Pancreas (tissue), 10 donors: ENCODE data around the gene GANC. TPM values are rescaled to one million over a fixed set of nuclear protein-coding genes. Genes with fewer than 3 reads are reported as not detected.
"Not testable (repeated sequence)": the region's sequence is repeated elsewhere in the genome, so short reads cannot be mapped to it uniquely, and the experiment has no call there.

Experiments
- ATAC-seq, 4 donors: fragments of 200-7000 bp; cut with Tn5 transposase; one replicate each; pipeline versions ENCODE4 v1.8.0 to v1.9.1; 2020; ENCODE audit warnings: mild to moderate bottlenecking in 4 of 4, moderate library complexity in 4 of 4
- DNase-seq, 6 donors: peaks; one replicate each; pipeline ENCODE4 v3.0.0-alpha.2; 2020
- FAIRE-seq: peaks from 2 replicates; lab custom pipeline; 2012; peaks lifted over from hg19 to GRCh38; lab: Jason Lieb, UNC
- H3K27ac ChIP-seq, 4 donors: fragments of 200-600 bp; sonication (generic); 1 replicate in 3 of 4; 2 replicates in 1 of 4; pipeline versions ENCODE4 v1.5.0 to v1.8.0; 2020
- H3K27me3 ChIP-seq, 4 donors: fragments of 200-600 bp; one replicate each; pipeline ENCODE4 v1.8.0; 2021
- H3K36me3 ChIP-seq, 3 donors: fragments of 200-600 bp; sonication (generic) in 1 of 3; one replicate each; pipeline versions ENCODE4 v1.5.0 to v1.8.0; 2020 to 2021
- H3K4me1 ChIP-seq, 3 donors: fragments of 200-600 bp; one replicate each; pipeline ENCODE4 v1.8.0; 2021
- H3K4me3 ChIP-seq, 4 donors: fragments of 200-600 bp; sonication (generic) in 2 of 4; one replicate each; pipeline versions ENCODE4 v1.5.0 to v1.8.0; 2020 to 2021
- H3K9me3 ChIP-seq, 4 donors: fragments of 200-600 bp; one replicate each; pipeline ENCODE4 v1.8.0; 2021
- CTCF ChIP-seq, 4 donors: fragments of 200-600 bp; sonication (generic) in 3 of 4; IDR thresholded peaks; one replicate each; pipeline versions ENCODE4 v1.5.0 to v1.8.0; 2021; ENCODE audit warnings: antibody characterized with exemption in 4 of 4
- WGBS, 2 donors: extraction: QIAGEN DNeasy Blood & Tissue Kit; methylation state at CpG; one replicate each; pipeline ENCODE4 v1.1.7; 2013; 5-methylcytosine and 5-hydroxymethylcytosine counted together
- intact Hi-C, 3 donors: fragments of 100-400 bp; cut with DNase I; formaldehyde crosslinking; loops; one replicate each; pipeline versions ENCODE4 v1.11.1 to v1.14.2; 2022
- polyA plus RNA-seq, 2 donors: library from polyadenylated mRNA; stranded (reverse); fragments of 200-250 nt; gene quantifications; one replicate each; pipeline ENCODE4 v1.2.3, GENCODE V29; 2013
- total RNA-seq, 6 donors: library from RNA; stranded (reverse); fragmentation: NEBNext Ultra II Directional in 4 of 6; extraction: Animal tissue kit (Norgen Biotek cat#: 25700) in 4 of 6; gene quantifications; one replicate each; pipeline versions ENCODE4 v1.2.1 to v1.2.4, GENCODE V29; 2021 to 2023
- donor health status: healthy with polysubstance abuse.
- donor health status: DM: no; HTN: no; CAD: no; lungs with moderate emphysema.
- donor health status: DM: no; HTN: no; CAD: no.
- donor health status: control.
- donor health status: control.
- donor health status: Bipolar disorder and iron deficiency.
- donor health status: DM: yes; HTN: yes; CAD: no.
- donor health status: DM: no; HTN: no; CAD: no.
- donor health status: DM: no; HTN: no; CAD: no.
- donor health status: DM: yes; HTN: yes; CAD: no.

Gene GANC
- 10 to 100 TPM in 4 of 6 donors, 1 to 10 TPM in 2; 6.9 to 21.1 (median 10.7) TPM for total RNA-seq
- polyA plus RNA-seq: 1 to 10 TPM; 8.7 to 9.1 TPM

GRCh38 chr15:42272939-42273899 is at the start of gene GANC, which contains the start of gene TMEM87A:
GANC (plus strand) TSS chr15:42273201; CDS start chr15:42274482, 1,281 bp downstream.
TMEM87A (minus strand) TSS chr15:42273433; CDS start chr15:42273398, 35 bp downstream.
- peak; percentile 68 for FAIRE-seq
- intact Hi-C loops: no loop called here
- DNase-seq: peak; percentile 93 to 99 (median 96)
- 0 to 1% methylated on average over 52 of the region's 52 CpGs for WGBS, 2 donors
- Histone ChIP-seq H3K9me3 (no peaks in the 10 kb centered on the region), H3K4me3 (peak within 1 kb of the TSS; percentile 47 to 69 (median 57)), H3K4me1 (peaks cover 32 to 46% (median 35%) of the 10 kb centered on the region in 3 donors), H3K27ac (peak within 1 kb of the TSS; percentile 82 to 95 (median 89)), H3K27me3 (no peaks in the 10 kb centered on the region), H3K36me3 (no peaks in the 10 kb centered on the region)
- no peak for TF ChIP-seq CTCF (IDR thresholded peaks at IDR 0.05)
- peak; percentile 93 to 97 (median 96) for ATAC-seq

- no peak for DNase-seq
- Histone ChIP-seq H3K4me3 (no peak overlapping the region), H3K27me3 (no peaks in the 10 kb centered on the region), H3K36me3 (peaks cover 0 to 39% (median 13%) of the 10 kb centered on the region in 3 donors), H3K4me1 (no peaks in the 10 kb centered on the region), H3K9me3 (no peaks in the 10 kb centered on the region), H3K27ac (no peak overlapping the region)
- FAIRE-seq: no peak
- no peak for TF ChIP-seq CTCF (IDR thresholded peaks at IDR 0.05)
- intact Hi-C loops: loop anchor here in 1 of 3 donors (10.0 kb wide), 1 partner anchor 62 kb away; no protein-coding TSS in a partner anchor
- 87 to 91% methylated on average over 5 of the region's 5 CpGs for WGBS, 2 donors
- ATAC-seq: peak in 2 of 4 donors; percentile 45 to 71
Measured at GRCh38 chr15:42226648-42227047, 46.4 kb upstream of the GANC start.

GRCh38 chr15:42228036-42228435 is 45.0 kb upstream of the GANC start:
- H3K4me1 ChIP-seq: no peaks in the 10 kb centered on the region
- no peak overlapping the region for H3K4me3 ChIP-seq
- ATAC-seq (no peak), DNase-seq (no peak), FAIRE-seq (no peak)
- no peaks in the 10 kb centered on the region for H3K9me3 ChIP-seq
- TF ChIP-seq CTCF (IDR thresholded peaks at IDR 0.05): no peak
- no peak overlapping the region for H3K27ac ChIP-seq
- H3K36me3 ChIP-seq: peaks cover 0 to 51% (median 13%) of the 10 kb centered on the region in 3 donors
- intact Hi-C loops: loop anchor here in 1 of 3 donors (10.0 kb wide), 1 partner anchor 63 kb away; no protein-coding TSS in a partner anchor
- WGBS, 2 donors: 14 to 26% methylated on average over 1 of the region's 1 CpG
- H3K27me3 ChIP-seq: no peaks in the 10 kb centered on the region

- DNase-seq, H3K4me1 ChIP-seq, H3K4me3 ChIP-seq, ATAC-seq, H3K27me3 ChIP-seq, FAIRE-seq, H3K9me3 ChIP-seq, H3K27ac ChIP-seq: not testable (repeated sequence)
- intact Hi-C loops: loop anchor here in 1 of 3 donors (10.0 kb wide), 1 partner anchor 64 kb away; no protein-coding TSS in a partner anchor
- peaks cover 0 to 56% (median 13%) of the 10 kb centered on the region in 3 donors for H3K36me3 ChIP-seq
- 94 to 97% methylated on average over 5 of the region's 5 CpGs for WGBS, 2 donors
Measured at GRCh38 chr15:42228981-42229380, 44.0 kb upstream of the GANC start.

GRCh38 chr15:42231088-42231487 is 41.9 kb upstream of the GANC start:
- Histone ChIP-seq H3K9me3 (no peaks in the 10 kb centered on the region), H3K27ac (no peak overlapping the region), H3K4me3 (no peak overlapping the region), H3K36me3 (peaks cover 0 to 56% (median 7%) of the 10 kb centered on the region in 3 donors), H3K4me1 (no peaks in the 10 kb centered on the region), H3K27me3 (no peaks in the 10 kb centered on the region)
- TF ChIP-seq CTCF (IDR thresholded peaks at IDR 0.05): no peak
- DNase-seq (no peak), ATAC-seq (no peak), FAIRE-seq (no peak)
- intact Hi-C loops: no loop called here
- WGBS, 2 donors: 95 to 98% methylated on average over 1 of the region's 1 CpG
